ENCODE measurements around the gene PTGIS. TPM values are rescaled to one million over a fixed set of nuclear protein-coding genes. Genes with fewer than 3 reads are reported as not detected.

The PTGIS gene
- total and polyA plus RNA-seq, 2 of the 4 experiments (the other 2 are of a cell fraction), result 1.6 to 2.6 TPM

- no peak overlapping the region for H3K9ac ChIP-seq (ENCODE audit: low read depth, low read length)
- H2BK15ac ChIP-seq (ENCODE audit: low read depth, low read length), result peak overlapping the region; percentile 63; the same call in 1 of the 3 replicates
- no CpG with 5 or more reads among the region's 7 CpGs for WGBS, 2 experiments (ENCODE audit: extremely low coverage in 2 of 2, insufficient read length in 1 of 2)
- H4K8ac ChIP-seq (ENCODE audit: low read depth in 2 of 2, low read length in 2 of 2), result no peak overlapping the region
- no peak overlapping the region for H2BK20ac ChIP-seq (ENCODE audit: low read depth, low read length)
- peak overlapping the region; percentile 36 for H4K91ac ChIP-seq (ENCODE audit: insufficient read depth, low read depth, low read length)
- intact Hi-C loops (cut with micrococcal nuclease) (no loop called here), in situ Hi-C loops (cut with MboI; ENCODE audit: low sequenced_read_pairs) (no loop called here), dilution Hi-C loops (cut with HindIII; ENCODE audit: low sequenced_read_pairs, unreplicated experiment) (no loop called here)
- no peaks in the 10 kb centered on the region for H4K20me1 ChIP-seq (ENCODE audit: insufficient read depth, low read length)
- no peak overlapping the region for H3K4me3 ChIP-seq (ENCODE audit: insufficient read depth, low read depth, low read length)
- DNase-seq, result no peak
- H3K23ac ChIP-seq (ENCODE audit: low read depth, low read length), result no peak overlapping the region
- no peak for ATAC-seq (ENCODE audit: low read depth)
- no TSS peak for BruUV-seq (replicated peaks)
- 0 out of 2 replicates have a peak, but pooled peaks cover 11% of the 10 kb centered on the region for H3K9me1 ChIP-seq (ENCODE audit: insufficient read depth, low read length)
- no peaks in the 10 kb centered on the region for H3K9me3 ChIP-seq (ENCODE audit: control insufficient read depth, insufficient read depth, low read length)
- no peak overlapping the region for H2BK120ac ChIP-seq (ENCODE audit: low read depth, low read length)
- peaks cover 0 to 3% of the 10 kb centered on the region in 2 experiments; a peak in 1 of 4 replicates for H3K79me1 ChIP-seq (ENCODE audit: low read depth in 1 of 2, low read length in 2 of 2)
- H3K18ac ChIP-seq (ENCODE audit: low read depth, low read length), result no peak overlapping the region; the same call in 1 of the 2 replicates
- H3K56ac ChIP-seq (ENCODE audit: extremely low read depth, insufficient read depth, low read length), result no peak overlapping the region
- no peak overlapping the region for H2AK5ac ChIP-seq (ENCODE audit: low read depth, low read length)
- no peak overlapping the region for H4K5ac ChIP-seq (ENCODE audit: low read depth, low read length)
- no peak overlapping the region for H2BK5ac ChIP-seq (ENCODE audit: low read depth, low read length, poor library complexity, severe bottlenecking)
- peaks cover 14% of the 10 kb centered on the region for H3K4me1 ChIP-seq (ENCODE audit: control insufficient read depth, insufficient read depth, low read length)
- no peaks in the 10 kb centered on the region for H3K36me3 ChIP-seq (ENCODE audit: control insufficient read depth, insufficient read depth, low read length)
- CTCF ChIA-PET, result no interaction called here
- TF ChIP-seq NFE2L2 (IDR thresholded peaks at IDR 0.05; ENCODE audit: low read depth, low read length), result no peak
- TF ChIP-seq RFX5 (IDR thresholded peaks at IDR 0.05; ENCODE audit: low read depth, low read length), result no peak
- TF ChIP-seq CTCF (conservative IDR thresholded peaks at IDR 0.05; ENCODE audit: low read depth, low read length), result no peak
- no peak for TF ChIP-seq POLR2A (IDR thresholded peaks at IDR 0.05; ENCODE audit: low read depth, low read length)
- no peaks in the 10 kb centered on the region; the same call in 1 of the 2 replicates for H3K27me3 ChIP-seq (ENCODE audit: control insufficient read depth, insufficient read depth, low read length)
- POLR2A ChIA-PET (ENCODE audit: unreplicated experiment), result no interaction called here
- no peak overlapping the region for H3K14ac ChIP-seq (replicated peaks; ENCODE audit: low read depth, low read length)
- H2AFZ ChIP-seq (replicated peaks; ENCODE audit: low read length, poor library complexity), result no peak overlapping the region
- H2AK9ac ChIP-seq (replicated peaks; ENCODE audit: low read depth, low read length, poor library complexity), result no peak overlapping the region
- H3K4ac ChIP-seq (ENCODE audit: low read depth, low read length), result no peak overlapping the region
- H3K27ac ChIP-seq (ENCODE audit: insufficient read depth, low read length), result no peak overlapping the region
- no peak overlapping the region for H3K4me2 ChIP-seq (ENCODE audit: low read depth, low read length)
Observed at GRCh38 chr20:49560186-49560585, 7.8 kb downstream of the PTGIS start.
